Activated CD4-positive, alpha-beta T cell treated with anti-CD3 and anti-CD28 coated beads, Interleukin-2, amount 10 ng/mL, durations not matched to agents 24 days and 14 days (primary cell): ENCODE results near the gene SLC24A3. TPM values are rescaled to one million over a fixed set of nuclear protein-coding genes. Genes with fewer than 3 reads are reported as not detected.

Experiments used
- DNase-seq: peaks from one replicate; pipeline ENCODE4 v3.0.0; 2022
- H3K27ac Mint-ChIP-seq: one replicate; pipeline ENCODE4 v1.8.0; 2022; ENCODE audit warnings: mild to moderate bottlenecking, mixed read lengths
- H3K27me3 Mint-ChIP-seq: one replicate; pipeline ENCODE4 v1.8.0; 2022; ENCODE audit warnings: mixed read lengths
- H3K36me3 Mint-ChIP-seq: one replicate; pipeline ENCODE4 v1.8.0; 2022; ENCODE audit warnings: low read depth, mild to moderate bottlenecking, mixed read lengths
- H3K4me1 Mint-ChIP-seq: one replicate; pipeline ENCODE4 v1.8.0; 2021; ENCODE audit warnings: mixed read lengths
- H3K4me3 Mint-ChIP-seq: one replicate; pipeline ENCODE4 v1.8.0; 2022; ENCODE audit warnings: mild to moderate bottlenecking, moderate library complexity, mixed read lengths
- H3K9me3 Mint-ChIP-seq: one replicate; pipeline ENCODE4 v1.8.0; 2021; ENCODE audit warnings: mixed read lengths
- intact Hi-C: fragments of 100-400 bp; cut with micrococcal nuclease; formaldehyde crosslinking; loops from one replicate; pipeline ENCODE4 v1.15.1; 2023
- total RNA-seq: library from RNA; stranded (reverse); gene quantifications from 2 replicates; pipeline ENCODE4 v1.2.3, GENCODE V29; 2022

SLC24A3 gene
- total RNA-seq, 1 donor from 2014 or later = not detected

DNA sequence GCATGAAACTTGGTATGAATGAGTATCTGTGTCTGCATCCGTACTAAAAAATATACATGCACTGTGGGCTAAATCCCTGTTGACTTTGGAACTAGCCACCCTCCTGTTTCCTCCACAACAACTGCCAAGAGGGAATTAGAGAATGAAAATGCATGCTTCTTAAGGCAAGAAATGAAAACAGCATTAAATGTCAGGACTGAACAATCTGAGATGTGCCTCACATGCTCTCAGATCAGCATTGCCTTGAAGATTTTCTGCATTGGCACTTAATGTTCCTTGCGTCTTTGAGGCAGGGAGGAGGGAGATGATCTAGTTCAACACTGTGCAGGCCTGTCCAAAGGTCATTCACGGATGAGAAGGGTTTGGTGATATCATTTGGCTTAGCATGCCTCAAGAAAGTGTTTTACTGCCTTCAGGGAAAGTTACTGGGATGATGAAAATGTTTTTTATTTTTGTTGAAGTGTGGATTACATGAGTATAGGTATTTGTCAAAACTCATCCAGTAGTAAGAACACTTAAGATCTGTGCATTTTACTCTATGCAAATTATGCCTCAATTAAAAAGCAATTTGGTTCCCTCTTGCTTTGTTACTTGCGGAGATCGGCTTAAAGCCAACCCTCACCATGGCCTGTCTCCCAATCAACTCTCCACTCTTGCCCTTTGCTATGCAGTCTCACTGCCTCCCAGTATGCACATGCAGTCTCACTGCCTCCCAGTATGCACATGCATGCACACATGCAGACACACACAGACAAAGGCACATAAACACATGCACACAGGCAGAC is 498.1 kb downstream of the SLC24A3 start:
- H3K27ac Mint-ChIP-seq = no peak overlapping the region
- no peak overlapping the region for H3K4me3 Mint-ChIP-seq
- H3K4me1 Mint-ChIP-seq = no peaks in the 10 kb centered on the region
- intact Hi-C loops = no loop called here
- H3K27me3 Mint-ChIP-seq = no peaks in the 10 kb centered on the region
- H3K9me3 Mint-ChIP-seq = peaks cover 6% of the 10 kb centered on the region
- no peak for DNase-seq
- no peaks in the 10 kb centered on the region for H3K36me3 Mint-ChIP-seq

- H3K4me1 Mint-ChIP-seq = no peaks in the 10 kb centered on the region
- intact Hi-C loops = no loop called here
- H3K9me3 Mint-ChIP-seq = peaks cover 6% of the 10 kb centered on the region
- no peaks in the 10 kb centered on the region for H3K27me3 Mint-ChIP-seq
- H3K27ac Mint-ChIP-seq = no peak overlapping the region
- DNase-seq = no peak
- H3K4me3 Mint-ChIP-seq = no peak overlapping the region
- H3K36me3 Mint-ChIP-seq = no peaks in the 10 kb centered on the region
Observed at GRCh38 chr20:19711126-19711525, 498.7 kb downstream of the SLC24A3 start.

- intact Hi-C loops = no loop called here
- Mint-ChIP-seq H3K4me1 (no peaks in the 10 kb centered on the region), H3K36me3 (no peaks in the 10 kb centered on the region), H3K9me3 (peaks cover 9% of the 10 kb centered on the region), H3K27ac (no peak overlapping the region), H3K4me3 (no peak overlapping the region), H3K27me3 (no peaks in the 10 kb centered on the region)
- no peak for DNase-seq
Observed at GRCh38 chr20:19712721-19713260, 500.3 kb downstream of the SLC24A3 start.

DNA sequence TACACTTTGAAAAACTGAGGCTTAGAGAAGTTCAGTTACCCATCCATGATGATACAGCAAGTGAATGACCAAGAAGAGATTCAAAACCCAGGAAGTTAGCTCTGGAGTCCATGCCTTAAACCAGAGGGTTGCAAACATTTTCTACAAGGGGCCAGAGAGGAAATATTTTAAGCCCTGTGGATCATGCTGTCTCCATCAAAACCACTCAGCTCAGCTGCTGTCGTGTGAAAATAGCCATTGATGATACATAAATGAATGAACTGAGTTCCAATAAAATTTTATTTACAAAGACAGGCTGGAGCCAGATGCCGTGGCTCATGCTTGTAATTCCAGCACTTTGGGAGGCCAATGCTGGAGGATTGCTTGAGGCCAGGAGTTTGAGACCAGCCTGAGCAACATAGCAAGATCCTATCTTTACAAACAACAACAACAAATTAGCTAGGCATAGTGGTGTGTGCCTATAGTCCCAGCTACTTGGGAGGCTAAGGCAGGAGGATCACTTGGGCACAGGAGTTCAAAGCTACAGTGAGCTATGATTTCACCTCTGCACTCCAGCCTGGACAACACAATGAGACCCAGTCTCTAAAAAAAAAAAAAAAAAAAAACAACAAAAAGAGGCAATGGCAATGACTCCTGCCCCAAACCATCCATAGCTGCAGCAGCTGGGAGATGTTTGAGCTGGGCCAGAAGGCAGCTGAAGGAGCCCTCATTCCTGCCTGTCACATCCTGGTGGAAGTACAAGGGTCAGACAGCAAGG is 501.6 kb downstream of the SLC24A3 start:
- no peaks in the 10 kb centered on the region for H3K36me3 Mint-ChIP-seq
- intact Hi-C loops = no loop called here
- H3K27ac Mint-ChIP-seq = no peak overlapping the region

GRCh38 chr20:19714579-19714840 is 502.1 kb downstream of the SLC24A3 start:
- no peak for DNase-seq
- Mint-ChIP-seq H3K27ac (no peak overlapping the region), H3K36me3 (no peaks in the 10 kb centered on the region), H3K4me3 (no peak overlapping the region), H3K4me1 (no peaks in the 10 kb centered on the region), H3K27me3 (no peaks in the 10 kb centered on the region), H3K9me3 (peaks cover 9% of the 10 kb centered on the region)
- intact Hi-C loops = no loop called here

More for the DNA sequence above, 501.6 kb downstream of the SLC24A3 start:
- H3K4me1 Mint-ChIP-seq = no peaks in the 10 kb centered on the region
- H3K27me3 Mint-ChIP-seq = no peaks in the 10 kb centered on the region
- peaks cover 9% of the 10 kb centered on the region for H3K9me3 Mint-ChIP-seq
- no peak overlapping the region for H3K4me3 Mint-ChIP-seq
- no peak for DNase-seq

DNA sequence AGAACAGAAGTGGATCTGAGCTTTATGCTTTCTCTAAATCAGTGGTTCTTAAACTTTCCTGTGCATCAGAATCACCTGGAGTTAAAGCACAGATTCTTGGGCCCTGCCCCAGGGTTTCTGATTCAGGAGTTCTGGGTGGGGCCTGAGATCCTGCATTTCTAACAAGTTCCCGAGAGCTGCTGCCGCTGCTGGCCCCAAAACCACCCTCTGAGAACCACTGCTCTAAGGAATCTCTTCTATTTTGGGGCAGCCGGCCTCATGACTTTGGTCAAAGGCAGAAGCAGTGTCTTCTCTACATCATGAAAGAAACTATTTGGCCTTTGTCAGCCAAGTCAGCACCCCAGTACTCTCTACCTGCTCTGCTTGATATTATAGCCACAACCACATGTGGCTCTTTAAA is 503.5 kb downstream of the SLC24A3 start:
- Mint-ChIP-seq H3K36me3 (no peaks in the 10 kb centered on the region), H3K27ac (no peak overlapping the region), H3K9me3 (peaks cover 8% of the 10 kb centered on the region), H3K4me3 (no peak overlapping the region), H3K4me1 (no peaks in the 10 kb centered on the region), H3K27me3 (no peaks in the 10 kb centered on the region)
- DNase-seq = no peak
- intact Hi-C loops = no loop called here

DNA sequence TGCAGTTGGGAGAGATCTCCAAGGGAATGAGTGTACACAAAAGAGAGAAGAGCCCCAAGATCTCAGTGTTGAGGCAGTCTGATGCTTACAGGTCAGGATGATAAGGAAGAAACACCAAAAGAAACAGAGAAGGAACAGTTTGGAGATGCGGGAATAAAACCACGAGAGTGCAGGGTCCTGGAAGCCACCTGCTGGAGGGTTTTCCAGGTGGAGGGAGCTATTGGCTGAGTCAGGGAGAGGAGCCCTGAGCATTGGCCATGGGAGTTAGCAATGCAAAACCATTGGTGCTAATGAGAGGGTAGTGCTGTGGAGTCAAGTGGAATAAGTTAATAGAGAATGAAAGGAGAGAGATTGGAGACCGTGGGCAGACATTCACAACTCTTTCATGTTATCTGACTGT is 506.4 kb downstream of the SLC24A3 start:
- Mint-ChIP-seq H3K27me3 (no peaks in the 10 kb centered on the region), H3K36me3 (no peaks in the 10 kb centered on the region), H3K27ac (no peak overlapping the region), H3K4me3 (no peak overlapping the region), H3K4me1 (no peaks in the 10 kb centered on the region), H3K9me3 (peaks cover 3% of the 10 kb centered on the region)
- DNase-seq = no peak
- intact Hi-C loops = no loop called here

- Mint-ChIP-seq H3K27ac (no peak overlapping the region), H3K4me1 (no peaks in the 10 kb centered on the region), H3K4me3 (no peak overlapping the region), H3K27me3 (no peaks in the 10 kb centered on the region), H3K9me3 (peaks cover 3% of the 10 kb centered on the region), H3K36me3 (no peaks in the 10 kb centered on the region)
- intact Hi-C loops = no loop called here
- no peak for DNase-seq
Observed at GRCh38 chr20:19720991-19721390, 508.5 kb downstream of the SLC24A3 start.

DNA sequence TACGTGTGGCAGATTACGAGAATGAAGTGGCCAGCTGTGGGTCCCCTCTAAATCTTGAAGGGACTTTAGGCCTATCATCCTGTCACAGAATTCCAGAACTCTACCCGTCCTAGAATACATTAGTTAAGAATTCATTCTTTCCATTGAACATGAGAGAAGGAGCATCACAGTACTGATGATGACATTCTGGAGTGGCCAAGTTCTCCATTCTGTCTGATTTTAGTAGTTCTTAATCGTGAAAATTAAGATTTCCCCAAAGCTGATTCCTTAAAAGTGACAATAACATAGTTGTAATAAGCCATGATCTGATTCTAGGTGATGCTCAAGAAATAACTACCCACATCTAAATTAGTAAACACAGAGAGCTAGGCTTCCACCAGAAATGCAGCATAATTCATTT is 510.6 kb downstream of the SLC24A3 start:
- no peaks in the 10 kb centered on the region for H3K4me1 Mint-ChIP-seq
- H3K4me3 Mint-ChIP-seq = no peak overlapping the region
- no peaks in the 10 kb centered on the region for H3K27me3 Mint-ChIP-seq
- H3K9me3 Mint-ChIP-seq = no peaks in the 10 kb centered on the region
- intact Hi-C loops = no loop called here
- H3K27ac Mint-ChIP-seq = no peak overlapping the region
- no peaks in the 10 kb centered on the region for H3K36me3 Mint-ChIP-seq
- DNase-seq = no peak

DNA sequence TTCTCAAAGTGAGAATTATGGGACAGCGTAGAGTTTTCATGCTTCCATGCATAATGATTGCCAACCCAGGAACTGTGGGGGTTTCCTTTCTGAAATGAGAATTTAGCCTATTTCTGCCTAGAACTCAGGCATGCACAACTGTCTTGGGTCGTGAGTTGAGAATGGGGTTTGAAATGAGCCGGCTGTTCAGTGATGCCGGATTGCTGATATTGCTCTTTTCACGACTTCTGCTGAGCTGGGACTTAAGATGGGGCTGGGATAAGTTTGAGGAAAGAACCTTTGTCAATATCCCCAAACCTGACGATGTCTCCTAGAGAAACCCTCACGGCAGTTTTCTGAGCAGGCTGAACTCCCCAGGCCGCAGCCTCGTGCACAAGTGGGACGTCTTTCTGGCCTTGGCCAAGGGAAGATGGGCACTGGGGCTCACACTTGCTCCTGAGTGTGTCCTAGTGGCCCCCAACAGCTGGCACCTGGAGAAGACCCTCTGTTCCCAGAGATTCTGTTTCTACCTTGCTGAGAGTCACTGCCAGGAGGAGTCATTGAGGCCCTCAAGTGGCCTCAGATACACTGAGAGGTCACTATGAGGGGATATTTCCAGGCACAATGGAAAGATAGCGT is 511.5 kb downstream of the SLC24A3 start:
- Mint-ChIP-seq H3K27me3 (no peaks in the 10 kb centered on the region), H3K9me3 (no peaks in the 10 kb centered on the region), H3K4me1 (no peaks in the 10 kb centered on the region), H3K36me3 (no peaks in the 10 kb centered on the region), H3K4me3 (no peak overlapping the region), H3K27ac (no peak overlapping the region)
- intact Hi-C loops = no loop called here
- DNase-seq = no peak

DNA sequence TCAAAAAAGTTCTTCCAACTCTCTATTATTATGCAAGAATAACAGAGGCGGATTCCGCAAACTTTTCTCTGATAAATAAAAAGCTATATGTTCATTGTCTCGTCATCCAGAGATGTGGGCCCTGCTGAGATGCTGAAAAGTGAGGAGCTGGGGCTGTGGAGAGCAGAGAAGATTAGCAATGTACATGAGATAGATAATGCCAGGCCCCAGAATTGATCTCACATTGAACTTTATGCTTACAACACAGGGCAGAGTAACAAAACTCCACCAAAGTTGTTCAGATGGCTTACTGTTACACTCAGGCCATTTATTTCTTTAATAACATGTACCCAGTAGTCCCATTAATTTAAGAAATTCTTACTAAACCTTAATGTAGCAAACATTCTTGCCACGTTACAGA is 512.9 kb downstream of the SLC24A3 start:
- Mint-ChIP-seq H3K4me1 (no peaks in the 10 kb centered on the region), H3K9me3 (no peaks in the 10 kb centered on the region), H3K27ac (no peak overlapping the region), H3K36me3 (no peaks in the 10 kb centered on the region), H3K27me3 (no peaks in the 10 kb centered on the region), H3K4me3 (no peak overlapping the region)
- intact Hi-C loops = no loop called here
- DNase-seq = no peak

- H3K4me1 Mint-ChIP-seq = no peaks in the 10 kb centered on the region
- no peaks in the 10 kb centered on the region for H3K9me3 Mint-ChIP-seq
- no peaks in the 10 kb centered on the region for H3K36me3 Mint-ChIP-seq
- intact Hi-C loops = no loop called here
- H3K4me3 Mint-ChIP-seq = no peak overlapping the region
- H3K27me3 Mint-ChIP-seq = no peaks in the 10 kb centered on the region
- DNase-seq = no peak
- H3K27ac Mint-ChIP-seq = no peak overlapping the region
Observed at GRCh38 chr20:19725814-19726525, 513.5 kb downstream of the SLC24A3 start.

DNA sequence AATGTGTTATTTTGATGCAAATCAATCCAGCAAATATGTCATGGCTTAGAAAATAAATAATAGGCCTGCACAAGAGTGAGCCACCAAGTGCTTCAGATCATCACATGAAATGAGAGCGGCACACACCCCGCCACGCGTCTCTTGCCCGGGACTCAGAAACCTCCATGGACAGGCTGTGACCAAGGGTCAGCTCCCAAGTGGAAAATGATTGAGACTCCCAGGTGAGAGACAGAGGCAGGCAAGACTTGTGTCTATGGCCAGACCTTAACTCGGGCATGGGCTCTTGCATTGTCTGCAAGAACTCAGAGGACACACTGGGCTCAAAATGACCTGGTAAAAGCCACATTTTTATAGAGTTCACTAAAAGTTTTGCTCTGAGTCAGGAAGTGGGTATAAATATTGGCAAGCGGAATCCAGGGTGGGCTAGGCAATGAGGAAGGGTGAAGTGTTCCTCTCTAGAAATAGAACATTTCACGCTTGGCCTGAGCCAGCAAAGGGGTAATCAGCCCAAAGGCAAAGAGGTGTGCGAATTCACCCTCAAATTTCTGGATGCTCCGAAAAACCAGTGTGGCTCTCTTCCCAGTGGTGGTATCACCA is 514.9 kb downstream of the SLC24A3 start:
- H3K27me3 Mint-ChIP-seq = no peaks in the 10 kb centered on the region
- intact Hi-C loops = no loop called here
- H3K4me1 Mint-ChIP-seq = no peaks in the 10 kb centered on the region
- H3K36me3 Mint-ChIP-seq = no peaks in the 10 kb centered on the region
- H3K4me3 Mint-ChIP-seq = no peak overlapping the region
- no peak overlapping the region for H3K27ac Mint-ChIP-seq
- no peak for DNase-seq
- H3K9me3 Mint-ChIP-seq = no peaks in the 10 kb centered on the region
